HepG2 (cell line): ENCODE data around the gene BZW1. TPM values are rescaled to one million over a fixed set of nuclear protein-coding genes. Genes with fewer than 3 reads are reported as not detected.

ENCODE experiments used
- BCL6 ChIP-seq: IDR thresholded peaks from 2 replicates; pipeline ENCODE4 v1.6.1; 2016; ENCODE audit warnings: missing genetic modification reagents, missing compliant biosample characterization
- CHD4 ChIP-seq: fragments of 200-600 bp; sonication (generic); IDR thresholded peaks from 2 replicates; pipeline ENCODE4 v1.7.0; 2017; ENCODE audit warnings: mild to moderate bottlenecking, low read length, borderline replicate concordance
- HOXA5 ChIP-seq: sonication (generic); formaldehyde crosslinking; IDR thresholded peaks from 2 replicates; pipeline ENCODE4 v1.4.0; 2020; ENCODE audit warnings: missing genetic modification reagents
- NR2C2 ChIP-seq: sonication (generic); formaldehyde crosslinking; IDR thresholded peaks from 2 replicates; pipeline ENCODE4 v1.4.0; 2020; ENCODE audit warnings: missing genetic modification reagents, mild to moderate bottlenecking, moderate library complexity, borderline replicate concordance
- PHF20 ChIP-seq: sonication (generic); formaldehyde crosslinking; IDR thresholded peaks from 2 replicates; pipeline ENCODE4 v1.5.0; 2020; ENCODE audit warnings: mild to moderate bottlenecking, missing genetic modification reagents
- REXO4 ChIP-seq: sonication (generic); formaldehyde crosslinking; IDR thresholded peaks from 2 replicates; pipeline ENCODE4 v1.8.0; 2022; ENCODE audit warnings: missing genetic modification reagents, mild to moderate bottlenecking, borderline replicate concordance
- SOX13 ChIP-seq, 3 experiments: fragments of 450-650 bp in 1 of 3; sonication (generic) in 1 of 3; formaldehyde crosslinking in 1 of 3; IDR thresholded peaks in 2 of 3; conservative IDR thresholded peaks in 1 of 3; 2 replicates each; pipeline versions ENCODE4 v1.5.0 to v1.6.1; 2016 to 2020; ENCODE audit warnings: antibody characterized with exemption in 1 of 3, mild to moderate bottlenecking in 1 of 3, missing compliant biosample characterization in 1 of 3, missing genetic modification reagents in 1 of 3, moderate library complexity in 1 of 3
- ZC3H13 ChIP-seq: sonication (generic); formaldehyde crosslinking; IDR thresholded peaks from 2 replicates; pipeline ENCODE4 v1.8.1; 2023; ENCODE audit warnings: mild to moderate bottlenecking, missing genetic modification reagents, moderate library complexity
- ZNF180 ChIP-seq: sonication (generic); formaldehyde crosslinking; IDR thresholded peaks from 2 replicates; pipeline ENCODE4 v1.4.0; 2020; ENCODE audit warnings: low read depth, missing genetic modification reagents, borderline replicate concordance
- ZNF34 ChIP-seq: sonication (generic); formaldehyde crosslinking; IDR thresholded peaks from 2 replicates; pipeline ENCODE4 v1.4.0; 2020; ENCODE audit warnings: mild to moderate bottlenecking, missing genetic modification reagents, borderline replicate concordance
- ZNF670 ChIP-seq: sonication (generic); formaldehyde crosslinking; IDR thresholded peaks from 2 replicates; pipeline ENCODE4 v1.8.0; 2022; ENCODE audit warnings: mild to moderate bottlenecking, missing genetic modification reagents, borderline replicate concordance
- ZNF703 ChIP-seq: sonication (generic); formaldehyde crosslinking; IDR thresholded peaks from 2 replicates; pipeline ENCODE4 v1.5.1; 2020; ENCODE audit warnings: missing genetic modification reagents, mild to moderate bottlenecking, moderate library complexity, borderline replicate concordance
- polyA plus RNA-seq, 8 experiments: library from polyadenylated mRNA; depleted of rRNA in 3 of 8; stranded (reverse) in 7 of 8; unstranded in 1 of 8; fragments of >200 nt; fragmentation: Illumina TruSeq in 4 of 8; extraction: Trizol in 4 of 8; gene quantifications; 2 replicates each; pipeline versions ENCODE4 v1.2.1 to v1.2.3, GENCODE V29; 2011 to 2016; ENCODE audit warnings: low read depth in 4 of 8, missing spikeins in 1 of 8, mixed read lengths in 1 of 8; ENCODE audit not compliant: insufficient read depth in 1 of 8
- total RNA-seq, 5 experiments: library from RNA; depleted of rRNA; stranded (reverse); fragments of >200 nt; fragmentation: Illumina TruSeq; extraction: Trizol; gene quantifications; 2 replicates each; pipeline ENCODE4 v1.2.3, GENCODE V29; 2016; ENCODE audit warnings: low read depth in 1 of 5
- TF ChIP-seq, protein P1 (sequence below): IDR thresholded peaks from 2 replicates; pipeline ENCODE4 v1.6.1; 2016; ENCODE audit warnings: low read depth, missing genetic modification reagents, missing compliant biosample characterization
- TF ChIP-seq, protein P2 (sequence below): sonication (generic); formaldehyde crosslinking; IDR thresholded peaks from 2 replicates; pipeline ENCODE4 v1.4.0; 2020; ENCODE audit warnings: missing genetic modification reagents, borderline replicate concordance

BZW1 gene
- total and polyA plus RNA-seq, 2 of the 13 experiments (the other 11 are each of a cell fraction or from before 2014, with no cell fraction given), result 106 to 384 TPM

DNA sequence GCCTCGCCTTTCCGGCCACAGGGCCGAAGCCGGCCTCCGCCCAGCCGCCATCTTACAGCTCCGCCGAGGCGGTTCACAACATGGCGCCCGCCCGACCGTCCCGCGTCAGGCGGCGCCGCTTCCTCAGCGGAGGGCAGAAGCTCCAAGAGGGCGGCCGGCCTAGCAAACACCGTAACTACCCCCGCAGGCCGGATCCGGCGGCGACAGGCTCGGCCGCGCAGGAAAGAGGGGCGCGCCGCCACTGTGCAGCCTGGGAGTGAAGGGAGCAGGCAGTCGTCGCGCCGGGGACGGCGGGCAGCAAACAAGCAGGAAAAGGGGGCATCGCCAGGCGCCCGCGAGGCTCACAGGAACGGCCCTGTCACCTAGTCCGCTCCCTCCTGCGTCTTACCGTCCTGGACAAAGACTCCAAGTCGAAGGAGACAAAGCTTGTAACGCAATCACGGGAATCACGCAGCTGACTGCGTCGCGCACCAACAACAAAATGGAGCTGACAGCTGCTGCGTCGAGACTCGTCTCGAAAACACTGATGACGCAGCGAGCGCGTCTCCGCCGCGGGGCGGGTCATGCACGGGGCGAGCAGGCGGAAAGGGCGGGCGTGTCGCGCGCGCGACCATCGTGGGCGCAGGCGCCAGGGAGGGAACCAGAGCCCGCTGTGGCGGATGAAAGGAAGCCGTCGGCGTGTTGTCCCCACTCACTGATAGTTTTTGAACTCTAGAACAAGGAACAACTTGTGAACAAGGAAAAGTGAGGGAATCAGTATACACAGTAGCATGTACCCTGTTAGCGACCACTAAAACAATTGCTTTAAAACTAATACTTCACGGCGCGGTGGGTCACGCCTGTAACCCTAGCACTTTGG, 52.7 kb downstream of the BZW1 start, which contains the start of gene CLK1 (continued):
- TF ChIP-seq, protein P1, sequence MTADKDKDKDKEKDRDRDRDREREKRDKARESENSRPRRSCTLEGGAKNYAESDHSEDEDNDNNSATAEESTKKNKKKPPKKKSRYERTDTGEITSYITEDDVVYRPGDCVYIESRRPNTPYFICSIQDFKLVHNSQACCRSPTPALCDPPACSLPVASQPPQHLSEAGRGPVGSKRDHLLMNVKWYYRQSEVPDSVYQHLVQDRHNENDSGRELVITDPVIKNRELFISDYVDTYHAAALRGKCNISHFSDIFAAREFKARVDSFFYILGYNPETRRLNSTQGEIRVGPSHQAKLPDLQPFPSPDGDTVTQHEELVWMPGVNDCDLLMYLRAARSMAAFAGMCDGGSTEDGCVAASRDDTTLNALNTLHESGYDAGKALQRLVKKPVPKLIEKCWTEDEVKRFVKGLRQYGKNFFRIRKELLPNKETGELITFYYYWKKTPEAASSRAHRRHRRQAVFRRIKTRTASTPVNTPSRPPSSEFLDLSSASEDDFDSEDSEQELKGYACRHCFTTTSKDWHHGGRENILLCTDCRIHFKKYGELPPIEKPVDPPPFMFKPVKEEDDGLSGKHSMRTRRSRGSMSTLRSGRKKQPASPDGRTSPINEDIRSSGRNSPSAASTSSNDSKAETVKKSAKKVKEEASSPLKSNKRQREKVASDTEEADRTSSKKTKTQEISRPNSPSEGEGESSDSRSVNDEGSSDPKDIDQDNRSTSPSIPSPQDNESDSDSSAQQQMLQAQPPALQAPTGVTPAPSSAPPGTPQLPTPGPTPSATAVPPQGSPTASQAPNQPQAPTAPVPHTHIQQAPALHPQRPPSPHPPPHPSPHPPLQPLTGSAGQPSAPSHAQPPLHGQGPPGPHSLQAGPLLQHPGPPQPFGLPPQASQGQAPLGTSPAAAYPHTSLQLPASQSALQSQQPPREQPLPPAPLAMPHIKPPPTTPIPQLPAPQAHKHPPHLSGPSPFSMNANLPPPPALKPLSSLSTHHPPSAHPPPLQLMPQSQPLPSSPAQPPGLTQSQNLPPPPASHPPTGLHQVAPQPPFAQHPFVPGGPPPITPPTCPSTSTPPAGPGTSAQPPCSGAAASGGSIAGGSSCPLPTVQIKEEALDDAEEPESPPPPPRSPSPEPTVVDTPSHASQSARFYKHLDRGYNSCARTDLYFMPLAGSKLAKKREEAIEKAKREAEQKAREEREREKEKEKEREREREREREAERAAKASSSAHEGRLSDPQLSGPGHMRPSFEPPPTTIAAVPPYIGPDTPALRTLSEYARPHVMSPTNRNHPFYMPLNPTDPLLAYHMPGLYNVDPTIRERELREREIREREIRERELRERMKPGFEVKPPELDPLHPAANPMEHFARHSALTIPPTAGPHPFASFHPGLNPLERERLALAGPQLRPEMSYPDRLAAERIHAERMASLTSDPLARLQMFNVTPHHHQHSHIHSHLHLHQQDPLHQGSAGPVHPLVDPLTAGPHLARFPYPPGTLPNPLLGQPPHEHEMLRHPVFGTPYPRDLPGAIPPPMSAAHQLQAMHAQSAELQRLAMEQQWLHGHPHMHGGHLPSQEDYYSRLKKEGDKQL, result peak; percentile 57; the same call in 1 of the 2 replicates
- TF ChIP-seq ZNF703 (CRISPR knock-in tag) (peak; percentile 81; the same call in 1 of the 2 replicates), ZNF670 (CRISPR knock-in tag) (peak; percentile 87; the same call in 1 of the 2 replicates), NR2C2 (CRISPR knock-in tag) (peak; percentile 85; the same call in 1 of the 2 replicates), BCL6 (CRISPR knock-in tag) (peak; percentile 53; the same call in 1 of the 2 replicates), HOXA5 (CRISPR knock-in tag) (peak; percentile 98), SOX13 (IDR thresholded peaks at IDR 0.05) (no peak; the same call in 1 of the 2 replicates), SOX13 (CRISPR knock-in tag; conservative IDR thresholded peaks at IDR 0.05 in 1 of 2, IDR thresholded peaks at IDR 0.05 in 1 of 2) (peak in 1 of 2 experiments; percentile 74; a peak in 2 of 4 replicates), ZNF180 (CRISPR knock-in tag) (peak; percentile 87; the same call in 1 of the 2 replicates), REXO4 (CRISPR knock-in tag) (no peak), ZC3H13 (CRISPR knock-in tag) (peak; percentile 94), ZNF34 (CRISPR knock-in tag) (peak; percentile 97), CHD4 (no peak; the same call in 1 of the 2 replicates), PHF20 (peak; percentile 85)
- TF ChIP-seq, protein P2, sequence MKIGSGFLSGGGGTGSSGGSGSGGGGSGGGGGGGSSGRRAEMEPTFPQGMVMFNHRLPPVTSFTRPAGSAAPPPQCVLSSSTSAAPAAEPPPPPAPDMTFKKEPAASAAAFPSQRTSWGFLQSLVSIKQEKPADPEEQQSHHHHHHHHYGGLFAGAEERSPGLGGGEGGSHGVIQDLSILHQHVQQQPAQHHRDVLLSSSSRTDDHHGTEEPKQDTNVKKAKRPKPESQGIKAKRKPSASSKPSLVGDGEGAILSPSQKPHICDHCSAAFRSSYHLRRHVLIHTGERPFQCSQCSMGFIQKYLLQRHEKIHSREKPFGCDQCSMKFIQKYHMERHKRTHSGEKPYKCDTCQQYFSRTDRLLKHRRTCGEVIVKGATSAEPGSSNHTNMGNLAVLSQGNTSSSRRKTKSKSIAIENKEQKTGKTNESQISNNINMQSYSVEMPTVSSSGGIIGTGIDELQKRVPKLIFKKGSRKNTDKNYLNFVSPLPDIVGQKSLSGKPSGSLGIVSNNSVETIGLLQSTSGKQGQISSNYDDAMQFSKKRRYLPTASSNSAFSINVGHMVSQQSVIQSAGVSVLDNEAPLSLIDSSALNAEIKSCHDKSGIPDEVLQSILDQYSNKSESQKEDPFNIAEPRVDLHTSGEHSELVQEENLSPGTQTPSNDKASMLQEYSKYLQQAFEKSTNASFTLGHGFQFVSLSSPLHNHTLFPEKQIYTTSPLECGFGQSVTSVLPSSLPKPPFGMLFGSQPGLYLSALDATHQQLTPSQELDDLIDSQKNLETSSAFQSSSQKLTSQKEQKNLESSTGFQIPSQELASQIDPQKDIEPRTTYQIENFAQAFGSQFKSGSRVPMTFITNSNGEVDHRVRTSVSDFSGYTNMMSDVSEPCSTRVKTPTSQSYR, result peak; percentile 54; the same call in 1 of the 2 replicates
